SK-N-MC (cell line): ENCODE results near the gene CSTPP1.

Source experiments
- EZH2 ChIP-seq: fragments of 200-600 bp; sonication (generic); IDR thresholded peaks from one replicate; pipeline ENCODE4 v1.6.1; 2017; ENCODE audit warnings: antibody characterized with exemption
- FOXP2 ChIP-seq: optimal IDR thresholded peaks from 2 replicates; pipeline ENCODE3; 2011; ENCODE audit warnings: mild to moderate bottlenecking, moderate library complexity; ENCODE audit not compliant: insufficient read depth; ENCODE audit errors: extremely low read length, control extremely low read depth
- POLR2AphosphoS5 ChIP-seq: IDR thresholded peaks from 2 replicates; pipeline ENCODE4 v1.6.1; 2012; ENCODE audit warnings: mild to moderate bottlenecking, low read depth, low read length, borderline replicate concordance

GRCh38 chr11:47148903-47149531 lies 212.5 kb downstream of the CSTPP1 start:
- TF ChIP-seq EZH2, result no peak
- no peak for TF ChIP-seq POLR2AphosphoS5
- no peak for TF ChIP-seq FOXP2
